IPS-18a (cell line): ENCODE data around the gene SLC4A5.

ENCODE experiments used
- H3K27ac ChIP-seq: one replicate; pipeline ENCODE4 v1.5.1; 2013; ENCODE audit warnings: low read length
- H3K27me3 ChIP-seq: one replicate; pipeline ENCODE4 v1.6.1; 2013; ENCODE audit warnings: mild to moderate bottlenecking, low read length; ENCODE audit not compliant: control insufficient read depth, insufficient read depth
- H3K36me3 ChIP-seq: one replicate; pipeline ENCODE4 v1.6.1; 2013; ENCODE audit warnings: low read depth, low read length; ENCODE audit not compliant: control insufficient read depth
- H3K4me1 ChIP-seq: one replicate; pipeline ENCODE4 v1.6.1; 2013; ENCODE audit warnings: low read depth, low read length; ENCODE audit not compliant: control insufficient read depth
- H3K4me3 ChIP-seq: one replicate; pipeline ENCODE4 v1.5.1; 2013; ENCODE audit warnings: low read length
- H3K9ac ChIP-seq: one replicate; pipeline ENCODE4 v1.6.1; 2013; ENCODE audit warnings: mild to moderate bottlenecking, low read length, moderate library complexity
- H3K9me3 ChIP-seq: one replicate; pipeline ENCODE4 v1.6.1; 2013; ENCODE audit warnings: low read depth, low read length; ENCODE audit not compliant: control insufficient read depth

SLC4A5 gene

DNA sequence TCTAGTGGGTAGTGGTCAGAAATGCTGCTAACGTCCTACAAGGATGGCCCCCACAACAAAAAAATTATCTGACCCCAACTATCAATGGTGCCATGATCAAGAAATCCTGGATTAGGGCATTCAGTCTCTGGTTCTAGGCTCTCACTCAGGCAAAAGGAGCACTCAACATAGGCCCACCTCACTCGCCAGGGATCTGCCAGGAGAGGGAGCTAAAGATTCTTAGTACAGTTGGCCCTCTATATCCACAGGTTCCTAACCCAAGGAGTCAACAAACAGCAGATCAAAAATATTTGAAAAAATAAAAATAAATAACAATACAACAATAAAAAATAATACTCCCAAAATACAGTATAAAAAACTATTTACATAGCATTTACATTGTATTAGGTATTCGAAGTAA is 10.0 kb downstream of the SLC4A5 start:
- Histone ChIP-seq H3K9me3 (no peaks in the 10 kb centered on the region), H3K36me3 (no peaks in the 10 kb centered on the region), H3K27ac (no peak overlapping the region), H3K4me1 (peaks cover 1% of the 10 kb centered on the region), H3K4me3 (no peak overlapping the region), H3K9ac (no peak overlapping the region), H3K27me3 (no peaks in the 10 kb centered on the region)

DNA sequence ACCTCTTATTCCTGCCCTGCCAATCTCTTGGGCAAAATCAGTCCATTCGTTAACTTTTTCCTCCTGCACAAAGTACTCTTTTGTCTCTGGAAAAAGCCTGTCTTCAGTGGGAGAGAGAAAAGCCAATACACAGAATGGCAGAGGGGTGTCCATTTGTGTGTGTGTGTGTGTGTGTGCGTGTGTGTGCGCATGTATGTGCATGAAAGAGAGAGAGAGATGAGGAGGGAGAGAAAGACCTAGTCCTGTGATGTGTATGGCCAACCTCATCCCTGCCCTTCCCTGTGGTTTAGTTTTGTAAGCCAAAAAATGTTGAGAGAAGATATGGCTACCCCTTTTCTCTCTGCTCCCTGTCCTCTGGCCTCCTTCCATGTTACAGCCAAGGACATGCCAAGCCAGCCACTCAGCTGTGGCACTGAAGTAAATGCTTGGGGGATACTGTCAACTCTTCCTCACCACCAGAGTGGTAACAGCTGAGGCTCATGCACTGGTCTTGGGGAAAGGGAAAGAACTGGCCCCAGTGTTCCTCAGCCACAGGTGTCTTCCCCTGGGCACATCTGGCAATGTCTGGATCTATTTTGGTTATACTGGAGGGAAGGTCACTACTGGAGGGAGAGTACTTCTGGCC is 10.6 kb downstream of the SLC4A5 start:
- H3K4me1 ChIP-seq = peaks cover 5% of the 10 kb centered on the region
- no peak overlapping the region for H3K4me3 ChIP-seq
- H3K27me3 ChIP-seq = no peaks in the 10 kb centered on the region
- no peaks in the 10 kb centered on the region for H3K9me3 ChIP-seq
- H3K9ac ChIP-seq = no peak overlapping the region
- H3K36me3 ChIP-seq = no peaks in the 10 kb centered on the region
- no peak overlapping the region for H3K27ac ChIP-seq

- H3K4me3 ChIP-seq = no peak overlapping the region
- H3K27ac ChIP-seq = no peak overlapping the region
- H3K4me1 ChIP-seq = peaks cover 5% of the 10 kb centered on the region
- H3K36me3 ChIP-seq = no peaks in the 10 kb centered on the region
- H3K27me3 ChIP-seq = no peaks in the 10 kb centered on the region
- H3K9me3 ChIP-seq = no peaks in the 10 kb centered on the region
- H3K9ac ChIP-seq = no peak overlapping the region
These were observed 14.6 kb downstream of the SLC4A5 start for GRCh38 chr2:74328573-74328972.

DNA sequence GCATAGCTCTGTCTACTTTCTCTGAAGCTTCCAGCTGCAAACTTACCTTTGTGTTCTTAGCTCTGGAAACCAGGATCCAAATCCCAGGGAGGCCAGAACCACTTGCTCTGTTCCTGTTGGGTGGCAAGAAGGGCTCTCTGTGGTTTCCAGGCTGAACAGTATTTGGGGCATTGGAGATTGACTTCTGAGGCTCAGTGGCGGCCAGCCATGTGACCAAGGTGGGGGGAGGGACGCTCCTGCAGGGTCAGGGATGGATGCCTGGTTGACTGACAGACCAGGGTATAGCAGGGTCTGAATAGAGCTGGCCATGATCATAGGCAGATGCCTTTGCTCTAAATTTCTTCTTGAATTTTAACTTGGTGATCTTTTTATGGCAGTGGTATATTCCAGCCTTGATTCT is 15.1 kb downstream of the SLC4A5 start:
- Histone ChIP-seq H3K9ac (no peak overlapping the region), H3K9me3 (no peaks in the 10 kb centered on the region), H3K27ac (no peak overlapping the region), H3K4me1 (peaks cover 5% of the 10 kb centered on the region), H3K27me3 (no peaks in the 10 kb centered on the region), H3K4me3 (no peak overlapping the region), H3K36me3 (no peaks in the 10 kb centered on the region)

- no peak overlapping the region for H3K27ac ChIP-seq
- no peaks in the 10 kb centered on the region for H3K9me3 ChIP-seq
- no peak overlapping the region for H3K9ac ChIP-seq
- no peak overlapping the region for H3K4me3 ChIP-seq
- H3K36me3 ChIP-seq = no peaks in the 10 kb centered on the region
- H3K27me3 ChIP-seq = no peaks in the 10 kb centered on the region
- peaks cover 5% of the 10 kb centered on the region for H3K4me1 ChIP-seq
These were observed 15.6 kb downstream of the SLC4A5 start for GRCh38 chr2:74327627-74328026.

DNA sequence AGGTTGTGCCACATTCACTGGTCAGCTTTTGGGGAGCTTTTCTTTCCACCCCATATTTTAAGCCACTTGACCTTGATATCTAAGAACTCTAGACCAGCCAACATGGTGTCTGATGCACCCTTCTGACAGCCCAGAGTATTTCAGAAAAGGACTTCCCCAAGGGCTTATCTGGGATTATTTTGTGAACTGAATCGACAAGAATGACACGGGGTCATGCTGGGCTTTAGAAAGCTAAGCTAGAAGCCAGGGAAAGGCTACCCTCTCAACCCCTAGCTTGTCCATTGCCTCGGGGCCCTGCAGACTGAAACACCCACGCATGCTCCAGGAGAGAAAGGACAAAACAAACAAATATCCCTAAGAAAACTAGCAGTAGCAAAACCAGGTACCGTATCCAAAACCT is 16.0 kb downstream of the SLC4A5 start:
- Histone ChIP-seq H3K36me3 (no peaks in the 10 kb centered on the region), H3K27ac (no peak overlapping the region), H3K27me3 (no peaks in the 10 kb centered on the region), H3K9ac (no peak overlapping the region), H3K9me3 (no peaks in the 10 kb centered on the region), H3K4me1 (peaks cover 5% of the 10 kb centered on the region), H3K4me3 (no peak overlapping the region)

DNA sequence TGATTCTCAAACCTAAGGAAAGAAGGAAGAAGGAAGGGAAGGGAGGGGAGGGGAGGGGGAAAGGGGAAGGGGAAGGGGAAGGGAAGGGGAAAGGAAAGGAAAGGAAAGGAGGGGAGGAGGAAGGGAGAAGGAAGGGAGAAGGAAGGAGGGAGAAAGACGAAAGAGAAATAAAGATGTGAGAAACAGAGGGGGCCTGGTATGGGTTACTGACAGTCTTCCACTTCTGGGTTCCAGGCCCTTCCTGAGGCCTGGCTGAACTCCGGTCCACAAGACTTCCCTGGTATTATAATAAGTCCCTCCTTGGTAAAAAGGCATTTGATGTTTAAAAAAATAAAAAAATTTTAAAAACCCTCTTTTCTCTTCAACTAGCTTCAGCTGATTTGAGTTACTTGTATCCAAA is 17.4 kb downstream of the SLC4A5 start:
- H3K27ac ChIP-seq = no peak overlapping the region
- H3K4me1 ChIP-seq = peaks cover 5% of the 10 kb centered on the region
- no peaks in the 10 kb centered on the region for H3K9me3 ChIP-seq
- no peak overlapping the region for H3K9ac ChIP-seq
- H3K36me3 ChIP-seq = no peaks in the 10 kb centered on the region
- H3K4me3 ChIP-seq = no peak overlapping the region
- H3K27me3 ChIP-seq = no peaks in the 10 kb centered on the region

GRCh38 chr2:74321737-74322136 is 21.5 kb downstream of the SLC4A5 start:
- no peak overlapping the region for H3K4me3 ChIP-seq
- no peaks in the 10 kb centered on the region for H3K36me3 ChIP-seq

GRCh38 chr2:74317701-74318100 is 25.5 kb downstream of the SLC4A5 start:
- H3K27me3 ChIP-seq = no peaks in the 10 kb centered on the region
- no peak overlapping the region for H3K27ac ChIP-seq
- H3K4me3 ChIP-seq = no peak overlapping the region
- no peaks in the 10 kb centered on the region for H3K9me3 ChIP-seq
- H3K36me3 ChIP-seq = no peaks in the 10 kb centered on the region
- no peaks in the 10 kb centered on the region for H3K4me1 ChIP-seq
- no peak overlapping the region for H3K9ac ChIP-seq

More at GRCh38 chr2:74321737-74322136, 21.5 kb downstream of the SLC4A5 start:
- Histone ChIP-seq H3K27me3 (no peaks in the 10 kb centered on the region), H3K4me1 (no peaks in the 10 kb centered on the region), H3K27ac (no peak overlapping the region), H3K9me3 (no peaks in the 10 kb centered on the region), H3K9ac (no peak overlapping the region)

DNA sequence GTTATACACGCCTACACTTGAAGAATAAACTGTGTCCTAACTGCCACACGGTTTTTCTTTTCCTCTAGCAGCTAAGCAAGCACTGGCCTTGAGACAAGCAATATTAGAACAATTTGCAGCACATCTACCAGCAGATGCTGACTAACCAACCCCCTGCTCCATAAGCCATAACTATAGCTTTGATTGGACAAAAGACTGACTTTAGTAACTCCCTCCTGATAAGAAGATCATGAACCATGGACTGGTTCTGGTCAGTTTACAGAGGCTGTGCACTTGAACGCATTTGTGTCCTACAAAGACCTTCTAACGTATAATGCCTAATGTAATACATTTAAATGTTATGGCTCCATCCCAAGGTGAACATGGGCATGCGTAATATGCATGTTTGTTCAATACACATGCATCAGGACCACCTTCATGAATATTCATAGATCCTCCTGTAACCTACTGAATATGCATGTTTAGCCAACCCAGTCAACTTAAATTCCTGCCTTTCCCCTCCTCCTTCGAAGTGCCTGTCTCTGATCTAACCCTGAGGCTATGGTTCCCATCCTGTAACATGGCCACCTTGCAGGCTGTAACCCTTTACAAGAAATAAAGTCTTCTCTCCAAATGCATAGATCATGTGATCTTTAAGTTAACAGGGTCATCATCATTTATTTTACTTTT is 26.5 kb downstream of the SLC4A5 start:
- no peak overlapping the region for H3K9ac ChIP-seq
- H3K27ac ChIP-seq = no peak overlapping the region
- no peaks in the 10 kb centered on the region for H3K9me3 ChIP-seq
- no peaks in the 10 kb centered on the region for H3K27me3 ChIP-seq
- no peak overlapping the region for H3K4me3 ChIP-seq
- no peaks in the 10 kb centered on the region for H3K4me1 ChIP-seq
- no peaks in the 10 kb centered on the region for H3K36me3 ChIP-seq

DNA sequence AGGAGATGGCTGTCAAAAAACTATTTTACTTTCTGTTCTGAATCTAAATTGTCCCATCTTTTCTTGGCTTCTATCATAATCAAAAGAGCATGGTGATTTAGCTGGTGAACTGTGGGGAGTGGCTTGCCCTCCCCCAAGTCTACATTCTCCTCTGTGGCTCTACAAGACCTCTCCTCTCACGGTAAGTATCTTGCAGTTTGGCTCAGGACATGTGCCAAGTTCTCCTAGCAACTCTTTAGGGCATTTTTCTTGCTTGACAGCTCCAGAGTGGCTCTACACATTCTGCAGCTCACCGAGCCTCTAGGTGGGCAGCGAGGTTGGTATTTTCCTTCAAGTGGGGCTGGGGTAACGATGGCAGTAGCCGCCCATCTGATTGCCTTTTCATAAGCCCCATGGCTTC is 29.1 kb downstream of the SLC4A5 start:
- Histone ChIP-seq H3K4me3 (no peak overlapping the region), H3K27me3 (no peaks in the 10 kb centered on the region), H3K27ac (no peak overlapping the region), H3K4me1 (no peaks in the 10 kb centered on the region), H3K36me3 (no peaks in the 10 kb centered on the region), H3K9me3 (no peaks in the 10 kb centered on the region), H3K9ac (no peak overlapping the region)

GRCh38 chr2:74313497-74313896 is 29.7 kb downstream of the SLC4A5 start:
- Histone ChIP-seq H3K4me1 (no peaks in the 10 kb centered on the region), H3K4me3 (no peak overlapping the region), H3K27ac (no peak overlapping the region), H3K9me3 (no peaks in the 10 kb centered on the region), H3K27me3 (no peaks in the 10 kb centered on the region), H3K9ac (no peak overlapping the region), H3K36me3 (no peaks in the 10 kb centered on the region)
